Type B pancreatic cell (in vitro differentiated cells): Measurements from ENCODE around the gene COL4A2. TPM values are rescaled to one million over a fixed set of nuclear protein-coding genes. Genes with fewer than 3 reads are reported as not detected.

Experiments
- DNase-seq: peaks from one replicate; pipeline ENCODE4 v3.0.0; 2021; ENCODE audit warnings: mixed read lengths; ENCODE audit not compliant: unreplicated experiment; ENCODE audit errors: extremely low spot score
- H3K27ac Mint-ChIP-seq: 2 replicates; pipeline ENCODE4 v1.8.0; 2021; ENCODE audit warnings: mild to moderate bottlenecking, mixed read lengths
- H3K27me3 Mint-ChIP-seq: 2 replicates; pipeline ENCODE4 v1.8.0; 2021; ENCODE audit warnings: mixed read lengths
- H3K36me3 Mint-ChIP-seq: 2 replicates; pipeline ENCODE4 v1.8.0; 2021; ENCODE audit warnings: mixed read lengths
- H3K4me1 Mint-ChIP-seq: one replicate; pipeline ENCODE4 v1.8.0; 2021; ENCODE audit warnings: mixed read lengths; ENCODE audit not compliant: unreplicated experiment
- H3K4me3 Mint-ChIP-seq: 2 replicates; pipeline ENCODE4 v1.8.0; 2021; ENCODE audit warnings: mild to moderate bottlenecking, mixed read lengths
- H3K9me3 Mint-ChIP-seq: 2 replicates; pipeline ENCODE4 v1.8.0; 2021; ENCODE audit warnings: mixed read lengths
- long read RNA-seq: library from polyadenylated mRNA; unstranded; transcript quantifications from one replicate; pipeline ENCODE4 v2.0.0, GENCODE V29; 2020
- total RNA-seq: library from RNA; stranded (reverse); gene quantifications from 2 replicates; pipeline ENCODE4 v1.2.1, GENCODE V29; 2021; ENCODE audit warnings: low replicate concordance
- TF ChIP-seq, protein P1 (sequence below): fragments of 200-600 bp; sonication (generic); conservative IDR thresholded peaks from 2 replicates; pipeline ENCODE4 v1.5.0; 2021; ENCODE audit warnings: antibody characterized with exemption, mild to moderate bottlenecking

COL4A2 gene
- total RNA-seq, result 38.6 and 145 TPM in 2 replicates
- long read RNA-seq, partial matches to known transcripts, result 1 of 1 reads
- long read RNA-seq, other reads (novel, unspliced or antisense), result 0 of 1 reads

- peak; percentile 83 for DNase-seq
- Mint-ChIP-seq H3K4me1 (peaks cover 39% of the 10 kb centered on the region), H3K27ac (peak within 1 kb of the TSS; percentile 86), H3K9me3 (no peaks in the 10 kb centered on the region), H3K4me3 (peak within 1 kb of the TSS; percentile 96), H3K27me3 (peaks cover 43% of the 10 kb centered on the region), H3K36me3 (peaks cover 3% of the 10 kb centered on the region)
- TF ChIP-seq, protein P1, sequence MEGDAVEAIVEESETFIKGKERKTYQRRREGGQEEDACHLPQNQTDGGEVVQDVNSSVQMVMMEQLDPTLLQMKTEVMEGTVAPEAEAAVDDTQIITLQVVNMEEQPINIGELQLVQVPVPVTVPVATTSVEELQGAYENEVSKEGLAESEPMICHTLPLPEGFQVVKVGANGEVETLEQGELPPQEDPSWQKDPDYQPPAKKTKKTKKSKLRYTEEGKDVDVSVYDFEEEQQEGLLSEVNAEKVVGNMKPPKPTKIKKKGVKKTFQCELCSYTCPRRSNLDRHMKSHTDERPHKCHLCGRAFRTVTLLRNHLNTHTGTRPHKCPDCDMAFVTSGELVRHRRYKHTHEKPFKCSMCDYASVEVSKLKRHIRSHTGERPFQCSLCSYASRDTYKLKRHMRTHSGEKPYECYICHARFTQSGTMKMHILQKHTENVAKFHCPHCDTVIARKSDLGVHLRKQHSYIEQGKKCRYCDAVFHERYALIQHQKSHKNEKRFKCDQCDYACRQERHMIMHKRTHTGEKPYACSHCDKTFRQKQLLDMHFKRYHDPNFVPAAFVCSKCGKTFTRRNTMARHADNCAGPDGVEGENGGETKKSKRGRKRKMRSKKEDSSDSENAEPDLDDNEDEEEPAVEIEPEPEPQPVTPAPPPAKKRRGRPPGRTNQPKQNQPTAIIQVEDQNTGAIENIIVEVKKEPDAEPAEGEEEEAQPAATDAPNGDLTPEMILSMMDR, result no peak
Measured at GRCh38 chr13:110306960-110307766, at the start of gene COL4A2, which contains the start of gene COL4A1. Gene COL4A2 (plus strand): TSS chr13:110307284. CDS start chr13:110307904, 620 bp downstream. Gene COL4A1 (minus strand): TSS chr13:110307157. CDS start chr13:110307027, 130 bp downstream.

GRCh38 chr13:110257408-110257807, 49.7 kb upstream of the COL4A2 start:
- H3K9me3 Mint-ChIP-seq, result no peaks in the 10 kb centered on the region
- H3K4me3 Mint-ChIP-seq, result no peak overlapping the region
- TF ChIP-seq, protein P1, result no peak
- H3K27ac Mint-ChIP-seq, result no peak overlapping the region
- H3K27me3 Mint-ChIP-seq, result peaks cover 3% of the 10 kb centered on the region
- no peak for DNase-seq
- H3K36me3 Mint-ChIP-seq, result no peaks in the 10 kb centered on the region
- H3K4me1 Mint-ChIP-seq, result peaks cover 6% of the 10 kb centered on the region

DNA sequence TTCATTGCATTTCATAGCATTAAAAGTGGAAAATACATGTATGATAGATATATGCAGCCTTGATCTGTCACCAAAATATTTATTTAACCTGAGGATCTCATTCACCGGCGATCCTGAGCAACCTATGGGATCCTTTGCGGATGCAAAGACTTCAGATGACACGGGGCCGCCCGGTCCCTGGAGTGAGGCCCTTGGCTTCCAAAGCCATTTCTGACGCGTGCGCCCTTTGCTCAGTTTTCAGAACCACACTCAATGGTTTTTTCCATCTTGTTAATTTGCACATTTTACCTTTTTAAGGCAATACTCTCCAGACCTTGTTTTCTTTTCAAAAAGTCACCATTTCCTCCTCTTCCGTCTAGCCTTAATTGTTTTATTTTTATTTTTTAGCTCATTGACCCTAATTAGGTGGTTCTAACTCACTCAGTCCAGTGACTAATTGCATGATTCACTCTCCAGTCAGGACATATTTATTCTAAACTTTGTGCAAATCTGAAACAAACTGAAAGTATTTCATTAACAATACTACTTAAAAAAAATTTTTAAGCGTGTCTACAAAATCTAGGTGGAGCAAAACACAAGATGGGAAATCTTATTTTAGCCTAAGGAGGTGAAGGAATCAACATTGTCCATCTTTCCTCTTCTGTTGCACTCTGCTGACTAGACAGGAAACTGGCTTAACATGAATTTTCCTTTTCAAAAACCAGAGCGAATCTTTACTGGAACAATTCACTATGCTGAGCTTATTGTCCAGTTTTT, 48.0 kb upstream of the COL4A2 start:
- TF ChIP-seq, protein P1, result no peak
- peaks cover 3% of the 10 kb centered on the region for H3K27me3 Mint-ChIP-seq
- H3K4me1 Mint-ChIP-seq, result peaks cover 16% of the 10 kb centered on the region
- no peak for DNase-seq
- no peaks in the 10 kb centered on the region for H3K9me3 Mint-ChIP-seq
- no peak overlapping the region for H3K27ac Mint-ChIP-seq
- H3K36me3 Mint-ChIP-seq, result no peaks in the 10 kb centered on the region
- H3K4me3 Mint-ChIP-seq, result no peak overlapping the region

DNA sequence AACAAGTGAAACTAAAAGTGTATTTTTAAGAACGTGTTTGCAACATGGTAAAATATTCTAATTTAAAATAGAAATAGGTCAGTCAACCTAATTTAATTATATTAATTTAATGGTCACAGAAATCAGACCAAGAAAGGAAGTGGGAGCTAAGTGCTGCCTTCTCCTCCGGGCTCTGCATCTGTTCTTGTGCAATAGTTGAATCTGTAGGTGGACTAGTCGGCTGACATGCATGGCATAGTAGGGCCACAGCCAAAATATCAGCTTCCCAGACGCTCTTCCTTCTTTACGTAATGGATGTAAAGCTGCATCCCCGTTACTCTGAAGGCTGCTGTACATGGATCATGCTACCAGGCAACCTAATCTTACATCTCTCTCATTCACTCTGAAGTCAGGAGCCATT, 47.4 kb upstream of the COL4A2 start:
- Mint-ChIP-seq H3K27me3 (peaks cover 3% of the 10 kb centered on the region), H3K36me3 (no peaks in the 10 kb centered on the region), H3K4me3 (no peak overlapping the region), H3K4me1 (peaks cover 18% of the 10 kb centered on the region), H3K9me3 (no peaks in the 10 kb centered on the region), H3K27ac (no peak overlapping the region)
- TF ChIP-seq, protein P1, result no peak
- DNase-seq, result no peak

DNA sequence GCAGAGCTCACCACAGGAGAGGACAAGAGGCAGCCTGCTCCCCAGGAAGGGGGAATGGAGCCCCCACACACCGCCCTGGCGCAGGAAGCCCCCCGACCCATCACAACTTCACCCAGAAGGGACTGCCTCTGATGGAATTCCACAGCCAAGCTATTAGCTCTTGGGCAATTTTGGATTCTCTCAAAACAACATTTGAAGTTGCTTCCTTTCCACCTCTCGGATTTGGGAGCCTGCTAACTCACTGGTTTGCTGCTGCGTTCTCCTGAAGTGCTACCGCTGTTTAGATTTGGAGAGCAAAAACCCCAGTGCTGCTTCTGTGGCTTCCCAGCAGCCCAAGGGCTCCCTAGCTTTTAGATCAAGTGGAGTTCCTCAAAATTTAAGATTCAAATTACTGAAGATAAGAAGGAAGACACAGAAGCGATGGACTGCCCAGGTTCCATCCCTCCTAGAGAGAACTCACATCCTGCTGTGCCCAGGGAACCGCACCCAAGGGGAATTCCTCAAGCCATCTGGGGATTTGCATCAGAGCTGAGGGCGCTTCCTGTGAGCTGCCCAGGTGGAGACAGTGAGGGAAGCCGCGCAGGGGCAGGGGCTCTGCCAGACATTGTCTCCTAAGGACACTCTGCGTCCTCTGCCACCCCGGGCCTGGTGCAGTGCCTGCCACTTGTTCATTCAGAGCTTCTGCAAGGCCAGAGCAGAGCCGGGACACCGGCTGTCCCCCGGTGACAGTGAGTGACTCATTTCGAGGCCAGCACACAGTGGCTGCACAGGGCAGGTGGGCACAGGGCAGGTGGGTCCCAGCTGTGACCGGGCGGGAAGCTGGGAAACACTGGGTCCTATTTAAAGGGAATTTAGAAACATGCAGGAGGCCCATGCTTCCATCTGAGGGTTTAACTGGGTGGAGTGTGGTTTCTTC, 45.7 kb upstream of the COL4A2 start:
- Mint-ChIP-seq H3K36me3 (no peaks in the 10 kb centered on the region), H3K27me3 (no peaks in the 10 kb centered on the region), H3K4me1 (peaks cover 22% of the 10 kb centered on the region), H3K27ac (no peak overlapping the region), H3K9me3 (no peaks in the 10 kb centered on the region), H3K4me3 (no peak overlapping the region)
- TF ChIP-seq, protein P1, result no peak
- no peak for DNase-seq
